GM12892 (cell line): ENCODE measurements around the gene SUPT20H.

Source experiments
- POLR2A ChIP-seq: IDR thresholded peaks from 2 replicates; pipeline ENCODE4 v1.6.1; 2011; ENCODE audit warnings: low read depth, low read length, control low read depth
- POLR2AphosphoS5 ChIP-seq: IDR thresholded peaks from 2 replicates; pipeline ENCODE4 v1.6.1; 2011; ENCODE audit warnings: low read depth, low read length, control low read depth

DNA sequence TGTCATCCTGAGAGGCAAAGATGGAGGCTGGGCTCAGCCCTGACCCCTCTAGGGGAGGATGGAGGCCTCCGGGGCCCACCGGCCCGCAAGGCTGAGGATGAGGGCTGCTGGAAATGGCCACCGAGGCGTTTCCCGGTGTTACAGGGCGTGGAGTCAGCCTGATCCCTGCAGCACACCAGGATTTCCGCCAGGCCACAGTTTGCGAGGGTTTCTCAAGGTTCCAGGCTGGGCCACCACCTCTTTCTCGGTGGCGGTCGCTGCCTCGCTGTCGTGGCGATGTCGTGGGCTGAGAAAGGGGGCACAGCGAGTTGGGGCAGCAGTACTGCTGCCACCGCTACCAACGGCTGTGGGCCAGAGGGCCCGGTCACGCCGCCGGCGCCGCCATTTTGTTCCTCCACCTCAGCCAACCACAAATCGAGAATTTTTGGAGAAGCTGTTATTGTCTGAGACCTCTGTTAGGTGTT, 45.8 kb upstream of the SUPT20H start, which contains the start of gene CSNK1A1L:
- TF ChIP-seq POLR2A: no peak
- TF ChIP-seq POLR2AphosphoS5: no peak
